ENCODE measurements around the gene ELF2. TPM values are rescaled to one million over a fixed set of nuclear protein-coding genes. Genes with fewer than 3 reads are reported as not detected.
"Not testable (repeated sequence)": the region's sequence is repeated elsewhere in the genome, so short reads cannot be mapped to it uniquely, and the experiment has no call there.

Gene ELF2
- total RNA-seq, 1 donor from 2014 or later: 57.9 TPM

- no peak overlapping the region for H3K27ac Mint-ChIP-seq
- no peak for DNase-seq
- no peaks in the 10 kb centered on the region for H3K36me3 Mint-ChIP-seq (ENCODE audit: low read depth)
- ChIA-PET POLR2A (interaction anchor here (0.6 kb wide), 1 partner anchor 1594 kb away, joined by 4 read pairs; no protein-coding TSS in a partner anchor), CTCF (no interaction called here)
- TF ChIP-seq CTCF (IDR thresholded peaks at IDR 0.05): no peak
- no peak overlapping the region for H3K4me3 Mint-ChIP-seq
- ATAC-seq (ENCODE audit: low read depth): no peak
- intact Hi-C loops (cut with micrococcal nuclease): no loop called here
- no peaks in the 10 kb centered on the region for H3K9me3 Mint-ChIP-seq
- peaks cover 12% of the 10 kb centered on the region for H3K4me1 Mint-ChIP-seq
- H3K27me3 Mint-ChIP-seq: no peaks in the 10 kb centered on the region
These were observed 42.5 kb upstream of the ELF2 start for GRCh38 chr4:139219450-139220055.

- peak overlapping the region; percentile 53 for H3K27ac Mint-ChIP-seq
- POLR2A ChIA-PET: interaction anchor here (0.6 to 2.7 kb wide), 4 partner anchors 33 to 131 kb away, joined by 3 to 15 read pairs (median 6); partner anchors contain the start of gene ELF2
- no peaks in the 10 kb centered on the region for H3K9me3 Mint-ChIP-seq
- intact Hi-C loops (cut with micrococcal nuclease): loop anchor here (1.0 to 5.0 kb wide), 2 partner anchors 37 to 115 kb away; partner anchors contain the start of gene ELF2
- DNase-seq: peak; percentile 21
- H3K27me3 Mint-ChIP-seq: no peaks in the 10 kb centered on the region
- ATAC-seq (ENCODE audit: low read depth): peak; percentile 99
- CTCF ChIA-PET: interaction anchor here (1.1 kb wide), 1 partner anchor 13 kb away, joined by 3 read pairs; no protein-coding TSS in a partner anchor
- H3K4me3 Mint-ChIP-seq: peak overlapping the region; percentile 9
- peaks cover 15% of the 10 kb centered on the region for H3K4me1 Mint-ChIP-seq
- H3K36me3 Mint-ChIP-seq (ENCODE audit: low read depth): no peaks in the 10 kb centered on the region
- no peak for TF ChIP-seq CTCF (IDR thresholded peaks at IDR 0.05)
These were observed 37.1 kb upstream of the ELF2 start for GRCh38 chr4:139214039-139214534.

GRCh38 chr4:139213633-139214032 lies 36.6 kb upstream of the ELF2 start:
- H3K4me1 Mint-ChIP-seq: peaks cover 15% of the 10 kb centered on the region
- peak overlapping the region; percentile 53 for H3K27ac Mint-ChIP-seq
- ATAC-seq (ENCODE audit: low read depth); H3K9me3 Mint-ChIP-seq; DNase-seq; CTCF ChIA-PET; H3K27me3 Mint-ChIP-seq; H3K36me3 Mint-ChIP-seq (ENCODE audit: low read depth): not testable (repeated sequence)
- peak overlapping the region; percentile 9 for H3K4me3 Mint-ChIP-seq
- intact Hi-C loops (cut with micrococcal nuclease): loop anchor here (1.0 to 5.0 kb wide), 2 partner anchors 36 to 114 kb away; partner anchors contain the start of gene ELF2
- POLR2A ChIA-PET: interaction anchor here (0.6 to 2.7 kb wide), 4 partner anchors 33 to 131 kb away, joined by 3 to 15 read pairs (median 6); partner anchors contain the start of gene ELF2

- POLR2A ChIA-PET: no interaction called here
- CTCF ChIA-PET: no interaction called here
These were observed 35.9 kb upstream of the ELF2 start for GRCh38 chr4:139212900-139213299.

GRCh38 chr4:139210486-139210885 lies 33.5 kb upstream of the ELF2 start:
- Mint-ChIP-seq H3K27ac (no peak overlapping the region), H3K4me3 (no peak overlapping the region), H3K36me3 (ENCODE audit: low read depth) (no peaks in the 10 kb centered on the region), H3K9me3 (no peaks in the 10 kb centered on the region), H3K4me1 (peaks cover 15% of the 10 kb centered on the region), H3K27me3 (no peaks in the 10 kb centered on the region)
- intact Hi-C loops (cut with micrococcal nuclease): loop anchor here (5.0 kb wide), 1 partner anchor 33 kb away; the partner anchor contains the start of gene ELF2
- no peak for TF ChIP-seq CTCF (IDR thresholded peaks at IDR 0.05)
- ChIA-PET POLR2A (interaction anchor here (1.1 kb wide), 1 partner anchor 33 kb away, joined by 3 read pairs; the partner anchor contains the start of gene ELF2), CTCF (no interaction called here)
- DNase-seq (no peak), ATAC-seq (ENCODE audit: low read depth) (no peak)

More at GRCh38 chr4:139212900-139213299, 35.9 kb upstream of the ELF2 start:
- H3K4me1 Mint-ChIP-seq: peaks cover 15% of the 10 kb centered on the region
- no peaks in the 10 kb centered on the region for H3K27me3 Mint-ChIP-seq
- intact Hi-C loops (cut with micrococcal nuclease): loop anchor here (5.0 kb wide), 1 partner anchor 36 kb away; the partner anchor contains the start of gene ELF2
- no peak overlapping the region for H3K4me3 Mint-ChIP-seq
- TF ChIP-seq CTCF (IDR thresholded peaks at IDR 0.05): no peak
- DNase-seq (no peak), ATAC-seq (ENCODE audit: low read depth) (no peak)
- no peaks in the 10 kb centered on the region for H3K36me3 Mint-ChIP-seq (ENCODE audit: low read depth)
- H3K27ac Mint-ChIP-seq: no peak overlapping the region
- H3K9me3 Mint-ChIP-seq: no peaks in the 10 kb centered on the region
